Mesothelial cell of epicardium (in vitro differentiated cells): ENCODE data around the gene AK9. TPM values are rescaled to one million over a fixed set of nuclear protein-coding genes. Genes with fewer than 3 reads are reported as not detected.

ENCODE experiments used
- DNase-seq, 2 experiments: peaks; one replicate each; pipeline ENCODE4 v3.0.0; 2021; ENCODE audit warnings: low spot score in 2 of 2; ENCODE audit not compliant: unreplicated experiment in 2 of 2
- H3K27ac Mint-ChIP-seq: 2 replicates; pipeline ENCODE4 v1.8.0; 2021; ENCODE audit warnings: mixed read lengths
- H3K27me3 Mint-ChIP-seq: 2 replicates; pipeline ENCODE4 v1.8.0; 2021; ENCODE audit warnings: low read depth, mixed read lengths
- H3K36me3 Mint-ChIP-seq: 2 replicates; pipeline ENCODE4 v1.8.0; 2021; ENCODE audit warnings: mixed read lengths
- H3K4me1 Mint-ChIP-seq: 2 replicates; pipeline ENCODE4 v1.8.0; 2021; ENCODE audit warnings: mixed read lengths
- H3K4me3 Mint-ChIP-seq: 2 replicates; pipeline ENCODE4 v1.8.0; 2021; ENCODE audit warnings: mild to moderate bottlenecking, moderate library complexity, mixed read lengths
- H3K9me3 Mint-ChIP-seq: 2 replicates; pipeline ENCODE4 v1.8.0; 2021; ENCODE audit warnings: mixed read lengths
- CTCF ChIP-seq: fragments of 200-600 bp; sonication (generic); IDR thresholded peaks from one replicate; pipeline ENCODE4 v1.5.0; 2021; ENCODE audit warnings: antibody characterized with exemption; ENCODE audit not compliant: unreplicated experiment
- total RNA-seq: library from RNA; stranded (reverse); gene quantifications from 3 replicates; pipeline ENCODE4 v1.2.1, GENCODE V29; 2021

Gene AK9
- total RNA-seq, 1 donor from 2014 or later = 6.7 TPM

GRCh38 chr6:109450801-109451200, 240.2 kb downstream of the AK9 start:
- Mint-ChIP-seq H3K27me3 (peaks cover 6% of the 10 kb centered on the region), H3K27ac (no peak overlapping the region), H3K4me3 (no peak overlapping the region), H3K4me1 (peaks cover 4% of the 10 kb centered on the region), H3K9me3 (no peaks in the 10 kb centered on the region), H3K36me3 (no peaks in the 10 kb centered on the region)
- no peak for DNase-seq
- no peak for TF ChIP-seq CTCF

- Mint-ChIP-seq H3K27me3 (peaks cover 2% of the 10 kb centered on the region), H3K4me1 (peaks cover 1% of the 10 kb centered on the region), H3K4me3 (no peak overlapping the region), H3K27ac (no peak overlapping the region), H3K36me3 (peaks cover 5% of the 10 kb centered on the region), H3K9me3 (no peaks in the 10 kb centered on the region)
- TF ChIP-seq CTCF = no peak
- no peak for DNase-seq
Measured at GRCh38 chr6:109449795-109450673, 241.0 kb downstream of the AK9 start.

GRCh38 chr6:109449064-109449794, 241.8 kb downstream of the AK9 start:
- H3K36me3 Mint-ChIP-seq = peaks cover 5% of the 10 kb centered on the region
- H3K27ac Mint-ChIP-seq = no peak overlapping the region
- no peak for TF ChIP-seq CTCF

GRCh38 chr6:109448615-109449014, 242.4 kb downstream of the AK9 start:
- H3K9me3 Mint-ChIP-seq = no peaks in the 10 kb centered on the region

More at GRCh38 chr6:109449064-109449794, 241.8 kb downstream of the AK9 start:
- Mint-ChIP-seq H3K27me3 (peaks cover 1% of the 10 kb centered on the region), H3K9me3 (no peaks in the 10 kb centered on the region), H3K4me3 (no peak overlapping the region), H3K4me1 (no peaks in the 10 kb centered on the region)
- DNase-seq = no peak

More at GRCh38 chr6:109448615-109449014, 242.4 kb downstream of the AK9 start:
- Mint-ChIP-seq H3K27ac (no peak overlapping the region), H3K36me3 (peaks cover 5% of the 10 kb centered on the region), H3K4me1 (no peaks in the 10 kb centered on the region), H3K27me3 (no peaks in the 10 kb centered on the region), H3K4me3 (no peak overlapping the region)
- TF ChIP-seq CTCF = no peak
- no peak for DNase-seq
